Spleen (tissue), 7 donors: ENCODE measurements around the gene DPYD.

Source experiments
- CTCF ChIP-seq, 11 experiments: fragments of 200-600 bp in 7 of 11; fragments of 450-650 bp in 4 of 11; sonication (generic) in 4 of 11; IDR thresholded peaks in 8 of 11; conservative IDR thresholded peaks in 3 of 11; 1 replicate in 7 of 11; 2 replicates in 4 of 11; pipeline versions ENCODE4 v1.4.0 to v1.8.0; 2016 to 2021; ENCODE audit warnings: antibody characterized with exemption in 11 of 11, inconsistent platforms in 4 of 11, mild to moderate bottlenecking in 1 of 11
- POLR2A ChIP-seq, 3 donors: fragments of 450-650 bp; IDR thresholded peaks; one replicate each; pipeline ENCODE4 v1.5.1; 2017; ENCODE audit warnings: antibody characterized with exemption in 3 of 3, mild to moderate bottlenecking in 1 of 3
- POLR2AphosphoS5 ChIP-seq, 3 donors: sonication (generic); formaldehyde crosslinking; IDR thresholded peaks; one replicate each; pipeline ENCODE4 v1.5.1; 2017; ENCODE audit warnings: antibody characterized with exemption in 3 of 3
- donor health status: DM: no; HTN: no; CAD: no; lungs with moderate emphysema.
- donor health status: DM: no; HTN: no; CAD: no.
- donor health status: DM: no; HTN: no; CAD: no.

- TF ChIP-seq CTCF (IDR thresholded peaks at IDR 0.05 in 8 of 11, conservative IDR thresholded peaks at IDR 0.05 in 3 of 11), result no peak
- no peak for TF ChIP-seq POLR2AphosphoS5 (IDR thresholded peaks at IDR 0.05)
- no peak for TF ChIP-seq POLR2A (IDR thresholded peaks at IDR 0.05)
Measured at GRCh38 chr1:97877307-97877706, 43.5 kb downstream of the DPYD start.
